NCI-H128 (cell line): Measurements from ENCODE around the gene HLA-DMB.
"Not testable (repeated sequence)": the region's sequence is repeated elsewhere in the genome, so short reads cannot be mapped to it uniquely, and the experiment has no call there.

ENCODE experiments used
- DNase-seq: peaks from one replicate; lab custom pipeline; 2025; ENCODE audit not compliant: unreplicated experiment; lab: John Stamatoyannopoulos, UW

HLA-DMB gene

GRCh38 chr6:32952817-32953739, 12.2 kb upstream of the HLA-DMB start, which contains the start of gene HLA-DMA:
Gene HLA-DMA, minus strand, starts transcription at chr6:32953097. Its CDS starts 61 bp downstream, at chr6:32953036.
- DNase-seq: no peak

GRCh38 chr6:32950449-32950848, 9.6 kb upstream of the HLA-DMB start:
- DNase-seq: no peak

DNA sequence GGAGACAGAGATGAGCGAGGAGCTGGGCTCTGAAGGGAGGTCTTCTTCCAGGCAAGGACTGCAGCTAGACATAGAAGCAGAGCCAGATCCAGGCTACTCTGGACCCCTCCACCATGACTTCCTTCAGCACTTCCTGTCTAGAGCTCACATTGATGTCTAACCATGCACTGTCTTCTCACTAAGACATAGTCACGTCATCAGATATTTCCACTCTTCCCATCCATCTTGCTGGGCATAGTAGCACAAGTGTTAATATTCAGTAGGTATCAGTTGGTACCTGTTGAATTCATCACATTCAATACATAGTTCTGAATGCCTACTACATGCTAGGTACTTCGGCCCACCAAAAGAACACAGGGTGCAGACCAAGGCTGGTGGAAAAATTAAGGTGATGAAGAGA, 9.2 kb upstream of the HLA-DMB start:
- DNase-seq: no peak

- no peak for DNase-seq
Observed at GRCh38 chr6:32949113-32949512, 8.3 kb upstream of the HLA-DMB start.

- no peak for DNase-seq
Observed at GRCh38 chr6:32947552-32948465, 7.0 kb upstream of the HLA-DMB start.

GRCh38 chr6:32946893-32947292, 6.1 kb upstream of the HLA-DMB start:
- DNase-seq: no peak

- DNase-seq: no peak
Observed at GRCh38 chr6:32945953-32946352, 5.1 kb upstream of the HLA-DMB start.

GRCh38 chr6:32945108-32945760, 4.4 kb upstream of the HLA-DMB start:
- no peak for DNase-seq

- DNase-seq: no peak
Observed at GRCh38 chr6:32943864-32944649, 3.2 kb upstream of the HLA-DMB start.

GRCh38 chr6:32942555-32943123, 1.8 kb upstream of the HLA-DMB start:
- not testable (repeated sequence) for DNase-seq

GRCh38 chr6:32941214-32941768, 463 bp upstream of the HLA-DMB start:
- DNase-seq: no peak

DNA sequence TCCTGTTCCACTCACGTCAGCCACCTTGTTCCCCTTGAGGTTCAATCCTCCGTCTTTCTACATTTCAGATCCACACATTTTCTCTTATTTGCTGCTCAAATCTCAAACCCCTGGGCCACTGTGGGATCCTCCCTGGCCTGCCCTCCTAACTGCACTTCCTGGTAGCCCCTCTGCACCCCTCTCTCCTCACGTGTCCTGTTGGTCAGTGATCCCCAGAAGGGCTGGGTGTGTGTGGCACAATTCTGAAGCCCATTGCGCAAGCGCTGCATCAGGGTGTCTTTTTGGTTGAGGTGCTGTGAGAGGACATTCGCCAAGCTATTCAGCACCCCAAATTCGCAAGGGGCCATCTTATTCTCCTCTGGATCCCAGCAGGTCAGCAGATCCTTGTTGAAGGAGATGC, 2.3 kb downstream of the HLA-DMB start:
- no peak for DNase-seq

- DNase-seq: no peak
Observed at GRCh38 chr6:32937230-32937633, 3.6 kb downstream of the HLA-DMB start.

GRCh38 chr6:32936239-32937152, 4.3 kb downstream of the HLA-DMB start:
- DNase-seq: no peak

DNA sequence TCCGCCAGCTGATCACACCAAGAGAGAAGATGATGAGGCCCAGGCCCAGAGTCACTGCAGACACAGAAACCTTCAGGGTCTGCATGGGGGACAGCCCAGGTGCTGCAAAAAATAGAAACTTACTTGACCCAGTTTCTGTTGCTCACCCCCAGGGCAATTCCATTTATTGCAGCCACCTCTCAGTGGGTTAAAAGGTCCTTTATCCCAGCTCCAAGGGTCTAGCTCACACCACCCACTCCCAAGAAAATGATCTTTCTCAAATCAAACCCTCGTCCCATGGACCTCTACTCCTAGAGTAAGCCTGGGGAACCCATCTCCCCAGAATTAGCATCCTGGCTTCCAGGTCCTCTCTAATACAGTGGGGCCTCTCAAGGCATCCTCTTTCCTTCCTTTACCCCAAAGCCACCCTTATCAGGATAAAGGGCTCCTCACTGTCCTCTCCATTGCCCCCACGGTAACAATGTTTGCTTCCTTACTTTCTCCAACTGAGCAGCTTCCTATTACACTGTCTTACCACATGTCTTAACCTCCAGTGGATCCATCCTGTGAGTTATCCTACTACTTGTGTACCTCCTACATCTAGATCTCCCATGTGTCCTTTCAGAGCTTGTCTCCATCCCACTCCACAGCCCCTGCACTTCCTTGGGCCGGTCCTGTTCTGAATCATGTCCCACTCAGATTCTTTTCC, 5.1 kb downstream of the HLA-DMB start:
- DNase-seq: no peak

DNA sequence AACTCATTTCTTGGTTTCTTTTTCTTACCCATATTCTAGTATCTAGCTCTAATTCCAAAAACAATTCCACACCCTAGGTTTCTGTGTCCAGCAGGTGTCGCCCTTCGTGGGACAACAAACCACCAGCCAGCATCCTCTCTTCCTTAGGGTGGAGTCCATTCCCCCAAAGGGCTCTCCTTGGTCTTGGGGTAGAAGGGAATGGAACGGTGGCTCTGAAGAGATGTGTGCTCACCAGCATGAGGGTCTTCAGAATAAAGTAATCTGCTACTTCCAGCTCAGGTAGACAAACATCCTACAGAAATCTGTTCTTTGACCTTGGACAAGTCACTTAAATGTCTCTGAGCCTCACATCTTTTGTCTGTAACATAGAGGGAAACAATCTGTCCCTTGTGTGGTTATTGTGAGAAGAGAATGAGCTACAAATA, 7.2 kb downstream of the HLA-DMB start:
- DNase-seq: peak; percentile 32

DNA sequence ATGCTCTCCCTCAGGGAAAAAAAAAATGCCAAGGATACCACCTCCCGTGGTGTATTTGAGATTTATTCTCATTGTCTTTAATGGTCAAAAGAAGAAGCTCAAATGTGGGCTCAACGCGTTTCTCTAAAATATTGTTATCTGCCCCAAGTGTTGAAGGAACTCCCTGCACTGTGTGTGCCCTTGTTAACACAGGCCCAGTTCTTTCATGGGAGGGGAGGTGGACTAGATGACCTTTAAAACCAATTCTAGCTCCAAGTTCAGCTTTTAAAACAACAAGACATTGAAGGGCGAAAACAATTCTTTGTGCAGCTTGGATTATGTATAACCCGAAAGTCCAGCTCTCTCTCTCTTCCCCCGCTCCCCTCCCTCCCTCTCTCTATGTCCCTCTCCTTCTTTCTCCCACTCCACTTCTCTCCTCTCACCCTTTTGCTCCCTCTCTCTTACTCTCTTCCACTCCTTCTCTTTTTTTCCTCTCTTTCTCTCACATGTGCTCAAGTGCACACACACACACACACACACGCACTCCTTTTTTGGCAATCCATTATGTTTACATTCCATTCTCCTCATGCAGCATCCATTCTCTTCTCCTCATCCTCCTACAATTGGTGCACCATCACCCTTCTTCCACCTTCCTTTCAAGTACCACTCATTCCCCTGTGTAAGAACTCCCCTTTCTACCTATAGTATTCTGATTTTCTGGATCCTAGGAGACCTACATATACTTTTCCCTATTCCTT, 8.5 kb downstream of the HLA-DMB start:
- no peak for DNase-seq
